HG03432 (cell line): ENCODE data around the gene WFS1.

Experiments used
- ATAC-seq: cut with Tn5 transposase; IDR thresholded peaks from one replicate; pipeline ENCODE4 v1.9.1; 2021; ENCODE audit warnings: mild to moderate bottlenecking, moderate library complexity; ENCODE audit not compliant: unreplicated experiment

WFS1 gene

DNA sequence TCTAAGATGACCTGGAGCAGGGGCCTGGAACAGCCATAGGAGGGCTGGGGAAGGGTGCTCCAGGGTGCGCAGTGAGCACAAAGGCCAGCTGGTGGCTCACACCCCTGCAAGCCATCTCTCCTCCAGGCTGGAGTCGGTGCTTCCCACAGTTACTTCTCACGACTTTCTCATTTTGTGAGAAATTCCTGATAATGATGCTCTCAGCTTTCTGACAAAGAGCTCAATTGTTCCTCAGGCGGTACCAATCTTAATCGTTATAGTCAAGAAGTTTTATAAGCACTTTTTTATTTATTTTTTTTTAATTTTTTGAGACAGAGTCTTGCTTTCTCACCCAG lies 11.7 kb upstream of the WFS1 start:
- ATAC-seq: no peak

GRCh38 chr4:6258741-6259140 lies 10.9 kb upstream of the WFS1 start:
- peak; percentile 63 for ATAC-seq

DNA sequence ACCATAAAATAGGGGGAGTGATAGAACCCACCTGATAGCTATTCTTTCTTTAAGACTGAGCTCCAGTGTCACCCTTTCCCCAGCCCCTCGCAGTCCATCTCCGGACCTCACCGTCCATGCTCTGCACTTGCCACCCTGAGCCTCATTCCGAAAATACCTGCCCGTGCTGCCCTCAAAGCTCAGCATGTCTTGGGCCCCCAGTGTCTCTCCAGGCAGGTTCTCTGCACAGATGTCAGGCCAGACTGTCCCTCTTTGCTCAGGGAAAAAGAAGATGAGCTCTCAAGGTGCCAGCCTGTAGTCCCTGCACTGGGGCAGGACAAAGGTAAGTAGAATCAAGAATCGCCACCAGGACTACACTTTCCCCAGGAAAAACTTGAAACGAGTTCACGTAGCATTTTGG lies 9.8 kb upstream of the WFS1 start:
- ATAC-seq: no peak

DNA sequence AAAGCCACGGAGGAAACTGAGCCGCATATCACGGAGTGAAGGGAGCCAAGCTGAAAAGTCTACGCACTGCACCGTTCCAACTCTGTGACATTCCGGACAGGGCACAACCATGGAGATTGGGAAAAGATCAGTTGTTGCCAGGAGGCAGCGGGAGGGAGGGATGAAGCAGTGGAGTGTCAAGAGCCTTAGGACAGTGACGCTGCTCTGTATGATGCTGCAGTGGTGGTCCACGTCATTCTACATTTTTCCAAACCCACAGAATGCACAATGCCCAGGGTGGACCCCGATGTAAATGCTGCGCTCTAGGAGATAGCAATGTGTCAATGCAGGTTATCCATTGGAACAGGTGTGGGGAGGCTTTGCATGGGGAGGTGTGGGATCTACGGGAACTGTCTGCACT lies 7.5 kb upstream of the WFS1 start:
- ATAC-seq: no peak

DNA sequence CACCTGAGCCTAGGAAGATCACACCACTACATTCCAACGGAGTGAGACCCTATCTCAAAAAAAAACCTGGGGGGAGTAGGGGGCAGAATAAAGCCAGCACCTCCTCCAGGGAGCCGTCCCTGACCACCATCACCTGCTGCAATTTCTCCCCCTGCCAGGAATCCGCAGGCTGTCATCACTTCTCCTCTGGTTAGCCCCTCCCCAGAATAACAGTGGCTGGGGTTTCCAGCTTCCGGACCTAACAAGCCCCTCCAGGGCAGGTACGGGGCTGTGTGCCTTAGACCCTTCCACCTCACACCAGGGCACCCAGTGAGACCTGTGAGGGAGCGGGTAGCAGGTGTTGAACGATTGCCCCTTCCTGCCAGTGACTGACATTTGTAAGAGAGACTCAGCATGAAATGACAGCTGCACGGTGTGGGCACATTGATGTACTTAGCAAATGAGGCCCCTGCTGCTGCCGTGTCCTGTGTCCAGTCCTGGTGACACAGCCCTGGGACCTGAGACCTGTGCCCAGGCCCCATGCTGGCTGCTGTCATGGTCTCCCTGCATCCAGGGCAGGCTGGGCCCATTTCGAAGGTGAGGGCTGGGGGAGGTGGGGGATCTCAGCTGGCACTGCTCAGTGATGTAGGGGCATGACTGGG lies 6.7 kb upstream of the WFS1 start:
- no peak for ATAC-seq

DNA sequence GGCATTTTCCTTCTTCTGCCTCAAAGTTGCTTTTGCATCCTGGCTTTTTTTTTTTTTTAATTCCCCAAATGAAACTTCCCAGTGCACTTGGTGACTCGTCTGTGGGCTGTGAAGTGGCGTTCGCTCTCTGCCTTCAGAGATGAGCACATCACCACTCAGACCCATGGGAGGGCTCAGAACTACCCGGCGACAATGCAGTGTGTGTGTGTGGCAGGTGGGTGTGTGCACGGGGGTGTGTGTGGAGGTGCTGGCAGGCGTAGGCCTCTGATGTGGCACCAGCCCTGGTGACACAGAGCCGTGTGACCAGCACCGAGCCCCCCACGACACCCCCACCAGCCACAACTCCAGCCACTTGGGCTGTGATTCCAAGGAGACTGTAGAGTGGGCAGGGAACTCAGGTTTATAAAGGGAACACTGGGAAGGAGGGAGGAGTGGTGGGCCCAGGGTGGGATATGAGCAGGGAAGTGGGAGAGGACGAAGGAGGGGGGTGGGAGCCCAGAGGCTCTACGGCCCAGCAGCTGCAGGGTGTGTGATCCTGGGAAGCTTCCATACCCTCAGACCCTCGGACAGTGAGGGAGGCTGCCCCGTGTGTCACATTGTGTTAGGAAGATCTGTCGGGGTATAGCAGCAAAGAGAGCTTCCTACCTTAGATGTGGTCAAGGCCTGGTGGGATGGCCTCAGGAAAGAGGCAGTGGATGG lies 6.0 kb upstream of the WFS1 start:
- no peak for ATAC-seq

- no peak for ATAC-seq
These were observed 5.5 kb upstream of the WFS1 start for GRCh38 chr4:6264225-6264540.

- no peak for ATAC-seq
These were observed 4.1 kb upstream of the WFS1 start for GRCh38 chr4:6265546-6265945.

DNA sequence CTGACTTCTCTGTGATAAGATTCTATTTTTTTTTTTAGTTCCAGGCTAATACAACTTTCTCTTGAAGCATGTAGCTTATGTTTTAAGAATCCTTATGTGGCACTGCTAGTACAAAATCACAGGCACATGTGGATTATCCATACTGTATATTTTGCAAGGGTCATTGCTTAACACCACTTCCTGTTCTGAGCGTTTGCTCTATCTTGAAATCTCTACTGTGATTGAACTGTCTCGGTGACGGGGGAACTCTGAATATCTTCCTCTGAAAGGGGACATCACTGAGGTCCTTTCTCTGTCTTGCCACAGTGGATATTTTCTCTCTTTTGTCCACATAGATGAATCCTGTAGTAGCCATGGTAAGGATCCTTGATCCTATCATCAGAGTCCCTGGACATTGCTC lies 2.1 kb upstream of the WFS1 start:
- no peak for ATAC-seq

DNA sequence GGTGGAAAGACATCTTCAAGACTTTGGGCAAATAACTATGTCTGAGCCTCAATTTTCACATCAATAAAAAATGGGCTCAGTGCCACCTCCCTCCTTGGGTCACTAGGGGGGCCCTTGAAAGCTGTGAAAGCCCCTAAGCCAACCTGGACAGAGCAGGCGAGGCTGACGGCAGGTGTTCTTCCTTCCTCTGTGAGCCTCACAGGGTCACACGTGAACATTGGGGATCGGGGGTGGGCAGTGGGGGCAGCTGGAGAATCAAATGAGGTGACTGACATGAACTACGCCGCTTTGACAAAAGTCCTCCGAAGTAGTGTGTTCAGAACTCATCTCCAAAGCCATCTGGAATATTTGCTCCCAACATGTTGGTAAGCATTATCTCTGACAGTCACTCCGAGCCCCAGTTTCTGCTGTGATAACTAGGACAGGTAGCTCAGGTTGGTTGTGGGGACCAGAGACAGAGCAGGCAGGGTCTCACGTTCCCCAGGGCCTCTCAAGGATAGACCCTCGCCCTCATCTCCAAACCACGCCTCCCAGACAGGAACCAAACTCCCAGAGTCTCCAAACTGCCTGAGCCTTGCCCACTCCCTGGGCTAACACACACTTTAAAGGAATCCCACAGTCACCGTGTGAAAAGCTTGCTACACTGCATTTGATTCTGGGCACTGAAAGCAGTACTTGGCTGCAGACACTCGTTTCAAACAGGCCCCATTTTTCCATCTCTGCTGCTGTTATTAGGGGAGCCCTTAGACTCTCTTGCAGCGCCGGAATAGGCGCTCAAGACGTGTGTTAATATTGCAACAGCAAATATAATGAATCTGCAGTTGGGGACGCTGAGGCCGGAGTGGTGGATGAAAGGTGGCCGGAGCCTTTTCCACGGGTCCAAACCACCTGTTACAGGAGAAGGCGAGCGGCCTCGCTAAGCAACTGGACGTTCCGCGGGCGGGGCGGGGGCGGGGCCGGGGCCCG lies 717 bp upstream of the WFS1 start:
- peak; percentile 13 for ATAC-seq

DNA sequence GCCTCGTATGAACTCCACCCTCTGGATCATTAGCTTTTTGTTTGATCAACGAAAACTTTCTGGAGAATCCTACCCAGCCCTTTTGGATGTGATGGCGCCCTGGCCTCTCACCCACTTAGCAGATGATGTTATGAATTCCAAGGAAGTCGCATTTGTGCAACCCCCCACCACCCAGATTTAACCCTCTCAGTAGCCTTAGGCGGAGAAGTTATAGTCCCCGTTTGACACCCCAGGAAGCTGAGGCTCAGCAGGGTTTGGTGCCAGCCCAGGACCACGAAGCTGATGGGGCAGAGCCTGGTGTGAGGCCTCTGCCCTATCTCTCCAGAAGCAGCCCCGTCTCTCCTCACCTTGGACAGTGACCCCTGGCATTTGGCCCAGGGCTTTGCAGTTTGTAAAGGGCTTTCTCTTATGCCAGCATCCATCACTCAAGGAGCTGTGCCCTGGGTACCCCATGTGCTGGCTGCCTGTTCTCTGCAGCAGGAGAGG lies 1.0 kb downstream of the WFS1 start:
- no peak for ATAC-seq

DNA sequence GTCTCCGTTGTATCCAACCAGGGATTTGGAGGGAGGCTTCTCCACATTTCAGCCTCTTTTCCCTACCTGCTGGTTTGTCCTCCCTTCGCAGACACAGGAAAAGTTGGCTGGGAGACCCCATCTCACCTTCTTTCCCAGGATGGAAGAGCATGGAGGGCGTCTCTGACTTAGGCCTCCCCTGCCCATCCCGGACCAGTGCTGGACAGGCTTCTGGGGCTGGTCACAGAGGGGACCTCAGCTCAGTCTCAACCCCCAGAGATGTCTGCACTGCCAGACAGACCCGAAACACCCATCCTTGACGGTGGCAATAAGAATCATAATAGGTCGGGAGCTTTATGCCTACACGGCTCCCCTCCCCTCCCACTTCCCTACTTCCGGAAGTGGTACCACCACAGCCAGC lies 1.6 kb downstream of the WFS1 start:
- no peak for ATAC-seq

- no peak for ATAC-seq
These were observed 2.2 kb downstream of the WFS1 start for GRCh38 chr4:6271701-6272465.

DNA sequence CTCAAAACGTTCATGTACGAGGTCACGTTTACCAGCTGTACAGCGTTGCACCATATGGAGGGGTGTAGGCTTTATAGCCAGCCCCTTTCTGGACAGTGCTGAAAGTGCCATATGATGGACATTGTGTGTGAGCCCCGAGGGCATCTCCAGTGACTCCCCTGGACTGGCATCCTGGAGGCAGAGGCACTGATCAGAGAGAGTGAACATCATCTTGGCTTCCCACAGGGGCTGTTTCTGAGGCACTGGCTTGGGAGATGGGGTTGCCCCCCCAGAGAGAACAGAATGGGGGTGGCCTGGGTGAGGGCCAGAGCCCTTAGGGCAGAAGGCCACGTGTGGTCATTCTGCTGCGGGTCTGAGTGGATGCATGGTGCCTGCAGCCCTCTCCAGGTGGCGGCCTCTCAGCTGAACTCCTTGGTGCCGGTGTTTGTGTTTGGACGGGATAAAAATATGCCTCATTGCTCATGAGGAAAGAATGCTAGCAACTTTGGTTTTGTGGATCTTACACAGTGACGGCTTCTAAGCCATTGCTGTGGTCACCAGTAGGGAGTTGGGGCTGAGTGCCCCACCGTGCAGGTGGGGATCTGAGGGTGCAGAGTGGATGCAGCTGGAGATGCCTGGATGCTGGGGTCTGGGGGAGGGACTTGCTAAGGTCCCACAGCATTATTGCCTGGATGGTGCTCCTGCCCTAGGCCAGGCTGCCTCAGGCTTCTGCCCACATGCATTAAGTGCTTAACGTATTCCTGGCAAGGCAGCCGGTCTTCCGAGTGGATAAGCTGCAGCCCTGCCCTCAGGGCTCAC lies 3.4 kb downstream of the WFS1 start:
- no peak for ATAC-seq

- ATAC-seq: no peak
These were observed 4.0 kb downstream of the WFS1 start for GRCh38 chr4:6273661-6273990.

GRCh38 chr4:6275351-6275750 lies 5.7 kb downstream of the WFS1 start:
- no peak for ATAC-seq

- ATAC-seq: no peak
These were observed 6.5 kb downstream of the WFS1 start for GRCh38 chr4:6275898-6276806.

DNA sequence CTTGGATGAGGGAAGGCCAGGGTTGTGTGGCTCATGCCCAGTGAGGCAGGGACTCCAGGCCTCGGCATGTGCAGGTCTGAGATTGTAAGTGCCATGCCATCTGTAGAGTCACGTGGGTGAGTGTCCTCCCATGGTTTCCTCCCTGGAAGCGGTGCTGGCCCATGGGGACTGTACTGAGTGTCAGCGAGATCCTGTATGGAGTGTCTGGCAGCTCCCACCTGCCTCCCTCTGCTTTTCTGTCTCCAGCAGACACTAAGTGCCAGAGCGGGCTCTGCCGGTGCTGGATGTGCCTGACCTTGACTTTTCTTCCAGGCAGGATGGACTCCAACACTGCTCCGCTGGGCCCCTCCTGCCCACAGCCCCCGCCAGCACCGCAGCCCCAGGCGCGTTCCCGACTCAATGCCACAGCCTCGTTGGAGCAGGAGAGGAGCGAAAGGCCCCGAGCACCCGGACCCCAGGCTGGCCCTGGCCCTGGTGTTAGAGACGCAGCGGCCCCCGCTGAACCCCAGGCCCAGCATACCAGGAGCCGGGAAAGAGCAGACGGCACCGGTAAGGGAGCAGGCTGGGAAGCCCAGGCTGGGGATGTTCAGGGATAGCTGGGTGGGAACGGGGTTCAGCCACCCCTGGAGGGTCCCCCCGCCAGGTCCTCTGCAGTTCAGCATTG lies 7.6 kb downstream of the WFS1 start:
- ATAC-seq: no peak
